WI38 (cell line): ENCODE measurements around the gene TTLL11.

Source experiments
- H3K4me3 ChIP-seq: 2 replicates; pipeline ENCODE4 v1.5.1; 2011; ENCODE audit warnings: low read depth, mild to moderate bottlenecking, control low read depth, low read length
- CTCF ChIP-seq: IDR thresholded peaks from 2 replicates; pipeline ENCODE4 v1.5.1; 2012; ENCODE audit warnings: low read depth, mild to moderate bottlenecking, control low read depth, low read length

TTLL11 gene

GRCh38 chr9:122128969-122129343 is 35.8 kb upstream of the TTLL11 start:
- H3K4me3 ChIP-seq = no peak overlapping the region
- TF ChIP-seq CTCF = no peak

DNA sequence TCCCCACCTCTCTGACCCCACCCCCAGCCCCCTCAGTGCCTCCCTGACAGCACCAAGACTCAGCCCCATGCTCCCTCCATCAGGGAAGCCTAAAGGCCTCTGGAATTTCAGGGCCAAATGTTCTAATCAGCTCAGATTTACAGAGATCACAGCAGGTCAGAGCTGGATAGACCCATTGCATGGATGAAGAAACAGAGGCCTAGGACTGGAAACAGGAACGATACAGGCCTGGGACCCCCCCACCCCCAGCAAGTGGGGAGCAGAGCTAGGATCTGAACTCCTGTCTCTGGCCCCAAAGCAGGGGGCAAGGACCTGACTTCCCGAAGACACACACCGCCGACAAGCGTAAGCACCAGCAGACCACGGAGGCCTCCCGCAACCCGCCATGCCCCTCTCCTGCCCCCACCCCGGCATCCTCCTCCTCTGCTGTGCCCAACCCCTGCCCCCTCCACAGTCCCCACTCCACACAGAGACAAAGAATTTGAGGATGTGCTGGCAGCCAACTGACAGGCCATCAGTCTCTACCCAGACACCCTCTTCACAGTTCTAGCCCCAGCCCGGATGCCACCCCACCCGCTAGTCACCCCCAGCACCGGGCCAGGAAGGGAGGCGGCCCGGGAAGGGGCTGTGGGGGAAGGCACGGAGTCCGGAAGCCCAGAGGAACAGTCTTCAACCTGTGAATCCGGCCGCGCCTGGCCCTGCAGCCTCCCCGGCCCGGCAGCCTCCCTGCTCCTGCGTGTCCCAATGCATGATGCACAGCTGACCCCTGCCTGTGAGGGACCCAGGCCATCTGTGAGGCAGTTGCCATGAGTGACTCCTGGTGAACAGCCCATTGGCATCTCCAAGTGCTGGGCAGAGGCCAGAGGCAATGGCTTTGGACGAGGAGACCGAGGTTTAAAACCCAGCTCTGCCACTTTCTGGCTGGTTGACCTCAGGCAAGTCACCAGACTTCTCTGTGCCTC is 35.2 kb upstream of the TTLL11 start:
- H3K4me3 ChIP-seq = no peak overlapping the region
- TF ChIP-seq CTCF = no peak

DNA sequence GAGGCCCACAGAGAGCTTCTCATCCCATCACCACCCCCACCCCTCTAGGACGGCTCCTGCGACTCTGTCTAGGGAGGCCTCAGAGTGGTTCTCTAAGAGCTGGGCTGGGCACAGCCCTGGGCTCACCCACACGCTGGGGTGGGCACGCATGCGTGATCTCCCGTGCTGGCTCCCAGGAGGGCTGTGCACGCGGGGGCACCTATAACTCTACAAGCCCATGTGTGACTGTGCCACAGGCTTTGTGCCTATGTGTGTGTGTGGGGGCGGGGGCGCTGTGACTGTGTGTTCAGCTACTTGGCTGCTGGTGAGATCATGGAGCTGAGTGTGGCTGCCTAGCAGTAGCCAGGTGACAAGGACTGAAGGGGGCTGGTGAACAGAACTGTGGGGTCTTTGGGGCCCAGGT is 34.3 kb upstream of the TTLL11 start:
- no peak overlapping the region for H3K4me3 ChIP-seq
- no peak for TF ChIP-seq CTCF

- no peak; the same call in 1 of the 2 replicates for TF ChIP-seq CTCF
- H3K4me3 ChIP-seq = no peak overlapping the region
Observed at GRCh38 chr9:122126331-122127261, 33.5 kb upstream of the TTLL11 start.

- no peak overlapping the region for H3K4me3 ChIP-seq
- no peak for TF ChIP-seq CTCF
Observed at GRCh38 chr9:122125509-122126330, 32.6 kb upstream of the TTLL11 start.

DNA sequence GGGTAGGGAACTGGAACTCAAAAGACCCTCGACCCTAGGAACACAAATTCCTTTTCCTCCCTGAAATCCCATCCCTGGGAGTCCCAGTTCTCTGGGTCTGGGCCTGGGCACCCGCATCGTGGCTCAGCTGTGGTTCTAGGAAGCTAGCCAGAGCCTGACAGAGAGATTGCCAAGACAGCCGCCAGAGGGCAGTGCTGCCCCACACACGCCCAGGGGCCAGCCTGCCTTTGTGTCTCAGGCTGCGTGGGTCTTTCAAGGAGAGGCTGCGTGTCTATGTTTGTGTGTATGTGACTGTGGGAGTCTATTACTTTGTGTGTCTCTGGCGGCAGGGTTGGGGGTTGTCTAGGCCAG is 32.0 kb upstream of the TTLL11 start:
- TF ChIP-seq CTCF = peak; percentile 93
- no peak overlapping the region for H3K4me3 ChIP-seq
